Measurements from ENCODE around the gene PLXDC1.

PLXDC1 gene

DNA sequence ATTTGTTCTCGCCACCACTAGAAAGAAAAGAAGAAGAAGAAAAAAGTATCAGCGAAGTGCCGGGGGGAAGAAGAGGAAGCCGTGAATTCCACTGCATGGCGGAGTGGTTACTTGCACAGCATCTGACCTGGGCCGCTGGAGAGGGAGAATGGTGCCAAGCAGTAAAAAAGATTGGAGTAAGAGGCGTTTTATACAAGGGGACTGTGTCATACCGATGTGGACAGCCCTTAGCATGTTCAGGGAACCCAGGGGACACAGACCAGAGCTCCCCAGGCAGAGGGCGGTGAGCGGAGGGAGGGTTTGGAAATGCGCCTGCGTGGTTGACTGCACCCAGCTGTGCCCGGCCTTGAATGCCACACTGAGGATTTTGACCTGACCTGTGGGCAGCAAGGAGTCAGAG is 52.8 kb downstream of the PLXDC1 start:
- H3F3A ChIP-seq (ENCODE audit: control insufficient read depth, insufficient read depth): no peaks in the 10 kb centered on the region
- no peaks in the 10 kb centered on the region for H4K20me1 ChIP-seq (ENCODE audit: control insufficient read depth, insufficient read depth, low read depth, low read length)
- H3K36me3 ChIP-seq (ENCODE audit: control insufficient read depth, low read length): no peaks in the 10 kb centered on the region
- no peak overlapping the region for H3K4me3 ChIP-seq (ENCODE audit: low read length)
- peaks cover 12% of the 10 kb centered on the region for H3K27me3 ChIP-seq (ENCODE audit: control insufficient read depth, low read length)
- H3K27ac ChIP-seq (ENCODE audit: low read depth, low read length): no peak overlapping the region
- peaks cover 62% of the 10 kb centered on the region for H3K4me1 ChIP-seq (ENCODE audit: control insufficient read depth, low read length)
- H3K9me3 ChIP-seq (ENCODE audit: control insufficient read depth, insufficient read depth, low read length): no peaks in the 10 kb centered on the region
- H3K79me2 ChIP-seq (ENCODE audit: control insufficient read depth, low read length): no peaks in the 10 kb centered on the region
- no peaks in the 10 kb centered on the region for H3K9me2 ChIP-seq (replicated peaks; ENCODE audit: control insufficient read depth, low read length)
- no peak for TF ChIP-seq EZH2phosphoT487 (IDR thresholded peaks at IDR 0.05; ENCODE audit: borderline replicate concordance, low read length)
- TF ChIP-seq, protein P1, sequence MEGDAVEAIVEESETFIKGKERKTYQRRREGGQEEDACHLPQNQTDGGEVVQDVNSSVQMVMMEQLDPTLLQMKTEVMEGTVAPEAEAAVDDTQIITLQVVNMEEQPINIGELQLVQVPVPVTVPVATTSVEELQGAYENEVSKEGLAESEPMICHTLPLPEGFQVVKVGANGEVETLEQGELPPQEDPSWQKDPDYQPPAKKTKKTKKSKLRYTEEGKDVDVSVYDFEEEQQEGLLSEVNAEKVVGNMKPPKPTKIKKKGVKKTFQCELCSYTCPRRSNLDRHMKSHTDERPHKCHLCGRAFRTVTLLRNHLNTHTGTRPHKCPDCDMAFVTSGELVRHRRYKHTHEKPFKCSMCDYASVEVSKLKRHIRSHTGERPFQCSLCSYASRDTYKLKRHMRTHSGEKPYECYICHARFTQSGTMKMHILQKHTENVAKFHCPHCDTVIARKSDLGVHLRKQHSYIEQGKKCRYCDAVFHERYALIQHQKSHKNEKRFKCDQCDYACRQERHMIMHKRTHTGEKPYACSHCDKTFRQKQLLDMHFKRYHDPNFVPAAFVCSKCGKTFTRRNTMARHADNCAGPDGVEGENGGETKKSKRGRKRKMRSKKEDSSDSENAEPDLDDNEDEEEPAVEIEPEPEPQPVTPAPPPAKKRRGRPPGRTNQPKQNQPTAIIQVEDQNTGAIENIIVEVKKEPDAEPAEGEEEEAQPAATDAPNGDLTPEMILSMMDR (IDR thresholded peaks at IDR 0.05; ENCODE audit: low read depth, low read length, poor library complexity, severe bottlenecking): no peak
- no peak overlapping the region; the same call in 1 of the 2 replicates for H3K4me2 ChIP-seq (ENCODE audit: low read length)

DNA sequence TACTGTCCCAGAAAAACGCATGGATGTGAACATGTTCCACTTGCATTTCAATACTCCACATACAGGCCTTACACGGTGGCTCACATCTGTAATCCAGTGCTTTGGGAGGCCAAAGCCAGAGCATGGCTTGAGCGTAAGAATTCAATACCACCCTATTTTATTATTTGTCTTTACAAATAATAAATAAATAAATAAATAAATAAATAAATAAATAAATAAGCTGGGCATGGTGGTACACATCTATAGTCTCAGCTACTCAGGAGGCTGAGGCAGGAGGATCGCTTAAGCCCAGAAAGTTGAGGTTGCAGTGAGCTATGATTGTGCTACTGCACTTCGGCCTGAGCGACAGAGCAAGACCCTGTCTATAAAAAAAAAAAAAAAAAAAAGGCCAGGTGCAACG is 53.9 kb downstream of the PLXDC1 start:
- TF ChIP-seq EZH2phosphoT487 (IDR thresholded peaks at IDR 0.05; ENCODE audit: borderline replicate concordance, low read length): no peak
- TF ChIP-seq, protein P1 (IDR thresholded peaks at IDR 0.05; ENCODE audit: low read depth, low read length, poor library complexity, severe bottlenecking): no peak
- H3K27me3 ChIP-seq (ENCODE audit: control insufficient read depth, low read length): peaks cover 12% of the 10 kb centered on the region
- H3K9me3 ChIP-seq (ENCODE audit: control insufficient read depth, insufficient read depth, low read length): no peaks in the 10 kb centered on the region
- H3F3A ChIP-seq (ENCODE audit: control insufficient read depth, insufficient read depth): no peaks in the 10 kb centered on the region
- peak overlapping the region; percentile 60 for H3K4me2 ChIP-seq (ENCODE audit: low read length)
- H3K27ac ChIP-seq (ENCODE audit: low read depth, low read length): no peak overlapping the region
- H3K9me2 ChIP-seq (replicated peaks; ENCODE audit: control insufficient read depth, low read length): no peaks in the 10 kb centered on the region
- H3K4me3 ChIP-seq (ENCODE audit: low read length): no peak overlapping the region
- H3K36me3 ChIP-seq (ENCODE audit: control insufficient read depth, low read length): no peaks in the 10 kb centered on the region
- peaks cover 67% of the 10 kb centered on the region for H3K4me1 ChIP-seq (ENCODE audit: control insufficient read depth, low read length)
- no peaks in the 10 kb centered on the region for H3K79me2 ChIP-seq (ENCODE audit: control insufficient read depth, low read length)
- no peaks in the 10 kb centered on the region for H4K20me1 ChIP-seq (ENCODE audit: control insufficient read depth, insufficient read depth, low read depth, low read length)

DNA sequence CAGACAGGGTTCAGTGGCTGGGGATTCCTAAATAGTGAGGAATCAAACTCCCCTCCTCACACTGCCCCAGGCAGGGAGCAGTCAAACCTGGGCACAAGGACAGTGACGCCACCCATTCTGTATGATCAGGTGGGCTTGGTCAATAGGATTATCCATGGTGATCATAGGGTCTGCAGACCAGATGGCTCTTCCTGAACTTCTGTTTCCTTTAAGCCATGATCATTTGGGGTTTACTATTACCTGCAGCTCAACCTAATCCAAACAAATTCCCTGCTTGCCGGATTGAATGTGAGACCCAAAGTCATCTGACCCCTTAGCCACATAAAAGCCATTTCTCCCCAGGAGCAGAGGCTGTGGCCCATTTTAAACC is 54.3 kb downstream of the PLXDC1 start:
- H3K36me3 ChIP-seq (ENCODE audit: control insufficient read depth, low read length): no peaks in the 10 kb centered on the region
- H3K4me1 ChIP-seq (ENCODE audit: control insufficient read depth, low read length): peaks cover 66% of the 10 kb centered on the region
- H3K79me2 ChIP-seq (ENCODE audit: control insufficient read depth, low read length): no peaks in the 10 kb centered on the region
- H3K4me3 ChIP-seq (ENCODE audit: low read length): peak overlapping the region; percentile 60
- peaks cover 12% of the 10 kb centered on the region for H3K27me3 ChIP-seq (ENCODE audit: control insufficient read depth, low read length)
- H3K9me2 ChIP-seq (replicated peaks; ENCODE audit: control insufficient read depth, low read length): no peaks in the 10 kb centered on the region
- H3K27ac ChIP-seq (ENCODE audit: low read depth, low read length): peak overlapping the region; percentile 57
- no peaks in the 10 kb centered on the region for H3F3A ChIP-seq (ENCODE audit: control insufficient read depth, insufficient read depth)
- peak overlapping the region; percentile 60 for H3K4me2 ChIP-seq (ENCODE audit: low read length)
- no peaks in the 10 kb centered on the region for H3K9me3 ChIP-seq (ENCODE audit: control insufficient read depth, insufficient read depth, low read length)
- TF ChIP-seq EZH2phosphoT487 (IDR thresholded peaks at IDR 0.05; ENCODE audit: borderline replicate concordance, low read length): no peak
- TF ChIP-seq, protein P1 (IDR thresholded peaks at IDR 0.05; ENCODE audit: low read depth, low read length, poor library complexity, severe bottlenecking): no peak
- no peaks in the 10 kb centered on the region for H4K20me1 ChIP-seq (ENCODE audit: control insufficient read depth, insufficient read depth, low read depth, low read length)
